Neural crest cell (in vitro differentiated cells): ENCODE data around the gene GGNBP2. TPM values are rescaled to one million over a fixed set of nuclear protein-coding genes. Genes with fewer than 3 reads are reported as not detected.

Source experiments
- DNase-seq: peaks from one replicate; pipeline ENCODE4 v3.0.0; 2021; ENCODE audit warnings: low read depth, mixed read lengths, low spot score
- H3K27ac Mint-ChIP-seq: one replicate; pipeline ENCODE4 v1.8.0; 2021; ENCODE audit warnings: mild to moderate bottlenecking, mixed read lengths; ENCODE audit not compliant: unreplicated experiment
- H3K27me3 Mint-ChIP-seq: 2 replicates; pipeline ENCODE4 v1.8.0; 2021; ENCODE audit warnings: low read depth, mild to moderate bottlenecking, mixed read lengths
- H3K36me3 Mint-ChIP-seq: 2 replicates; pipeline ENCODE4 v1.8.0; 2021; ENCODE audit warnings: low read depth, mild to moderate bottlenecking, mixed read lengths
- H3K4me1 Mint-ChIP-seq: 2 replicates; pipeline ENCODE4 v1.8.0; 2021; ENCODE audit warnings: mixed read lengths
- H3K4me3 Mint-ChIP-seq: one replicate; pipeline ENCODE4 v1.8.0; 2021; ENCODE audit warnings: mild to moderate bottlenecking, mixed read lengths
- H3K9me3 Mint-ChIP-seq: 2 replicates; pipeline ENCODE4 v1.8.0; 2021; ENCODE audit warnings: mixed read lengths
- CTCF ChIP-seq: fragments of 200-600 bp; sonication (generic); conservative IDR thresholded peaks from 2 replicates; pipeline ENCODE4 v1.5.0; 2021; ENCODE audit warnings: antibody characterized with exemption, mild to moderate bottlenecking
- total RNA-seq: library from RNA; stranded (reverse); gene quantifications from 2 replicates; pipeline ENCODE4 v1.2.1, GENCODE V29; 2021

GGNBP2 gene
- total RNA-seq, 1 donor from 2014 or later = 71.8 TPM

- no peak overlapping the region for H3K4me3 Mint-ChIP-seq
- no peaks in the 10 kb centered on the region for H3K4me1 Mint-ChIP-seq
- H3K9me3 Mint-ChIP-seq = no peaks in the 10 kb centered on the region
- no peak for TF ChIP-seq CTCF
- DNase-seq = no peak
- no peak overlapping the region for H3K27ac Mint-ChIP-seq
- H3K36me3 Mint-ChIP-seq = no peaks in the 10 kb centered on the region
- no peaks in the 10 kb centered on the region for H3K27me3 Mint-ChIP-seq
Observed at GRCh38 chr17:36613155-36613554, 68.4 kb downstream of the GGNBP2 start.

- Mint-ChIP-seq H3K27me3 (no peaks in the 10 kb centered on the region), H3K36me3 (no peaks in the 10 kb centered on the region), H3K9me3 (no peaks in the 10 kb centered on the region), H3K27ac (no peak overlapping the region), H3K4me3 (no peak overlapping the region), H3K4me1 (no peaks in the 10 kb centered on the region)
- TF ChIP-seq CTCF = no peak
- DNase-seq = no peak
Observed at GRCh38 chr17:36614081-36614480, 69.4 kb downstream of the GGNBP2 start.

GRCh38 chr17:36614933-36615332 is 70.2 kb downstream of the GGNBP2 start:
- Mint-ChIP-seq H3K4me1 (no peaks in the 10 kb centered on the region), H3K27ac (no peak overlapping the region), H3K27me3 (no peaks in the 10 kb centered on the region), H3K36me3 (no peaks in the 10 kb centered on the region), H3K4me3 (no peak overlapping the region), H3K9me3 (no peaks in the 10 kb centered on the region)
- TF ChIP-seq CTCF = no peak
- no peak for DNase-seq

- Mint-ChIP-seq H3K9me3 (no peaks in the 10 kb centered on the region), H3K4me3 (no peak overlapping the region), H3K36me3 (no peaks in the 10 kb centered on the region), H3K27ac (peak overlapping the region; percentile 27), H3K27me3 (no peaks in the 10 kb centered on the region), H3K4me1 (no peaks in the 10 kb centered on the region)
- DNase-seq = no peak
- no peak for TF ChIP-seq CTCF
Observed at GRCh38 chr17:36616061-36617029, 71.6 kb downstream of the GGNBP2 start.

- Mint-ChIP-seq H3K27me3 (no peaks in the 10 kb centered on the region), H3K9me3 (no peaks in the 10 kb centered on the region), H3K4me1 (no peaks in the 10 kb centered on the region)
Observed at GRCh38 chr17:36617773-36618172, 73.1 kb downstream of the GGNBP2 start.

More at GRCh38 chr17:36617773-36618172, 73.1 kb downstream of the GGNBP2 start:
- H3K27ac Mint-ChIP-seq = no peak overlapping the region
- no peak for TF ChIP-seq CTCF
- DNase-seq = no peak
- H3K36me3 Mint-ChIP-seq = no peaks in the 10 kb centered on the region
- no peak overlapping the region for H3K4me3 Mint-ChIP-seq
